ENCODE measurements around the gene GSTM2.
"Not testable (repeated sequence)": the region's sequence is repeated elsewhere in the genome, so short reads cannot be mapped to it uniquely, and the experiment has no call there.

Gene GSTM2

DNA sequence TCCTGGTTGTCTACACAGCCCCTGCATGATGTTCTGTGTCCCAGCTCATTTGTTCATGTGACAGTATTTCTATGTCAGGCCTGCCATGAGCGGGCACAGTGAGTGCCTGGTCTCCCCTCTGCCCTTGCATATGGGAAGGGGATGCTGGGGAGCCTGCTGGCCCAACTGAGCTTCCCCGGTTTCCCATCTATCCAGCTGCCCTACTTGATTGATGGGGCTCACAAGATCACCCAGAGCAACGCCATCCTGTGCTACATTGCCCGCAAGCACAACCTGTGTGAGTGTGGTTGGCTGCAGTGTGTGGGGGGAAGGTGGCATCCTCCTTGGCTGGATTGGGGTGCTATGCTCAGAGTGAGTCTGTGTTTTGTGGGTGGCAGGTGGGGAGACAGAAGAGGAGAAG lies 10.5 kb upstream of the GSTM2 start:
- Histone ChIP-seq H3K27ac (ENCODE audit: low read length) (no peak overlapping the region), H3K9ac (ENCODE audit: low read depth, low read length) (no peak overlapping the region), H3K4me3 (ENCODE audit: low read length) (no peak overlapping the region), H3K9me3 (ENCODE audit: insufficient read depth, low read depth, low read length) (no peaks in the 10 kb centered on the region), H3K36me3 (ENCODE audit: insufficient read depth, low read depth, low read length) (no peaks in the 10 kb centered on the region), H3K27me3 (ENCODE audit: insufficient read depth, low read length) (peaks cover 28% of the 10 kb centered on the region), H3K4me1 (ENCODE audit: insufficient read depth, low read length) (no peaks in the 10 kb centered on the region)

DNA sequence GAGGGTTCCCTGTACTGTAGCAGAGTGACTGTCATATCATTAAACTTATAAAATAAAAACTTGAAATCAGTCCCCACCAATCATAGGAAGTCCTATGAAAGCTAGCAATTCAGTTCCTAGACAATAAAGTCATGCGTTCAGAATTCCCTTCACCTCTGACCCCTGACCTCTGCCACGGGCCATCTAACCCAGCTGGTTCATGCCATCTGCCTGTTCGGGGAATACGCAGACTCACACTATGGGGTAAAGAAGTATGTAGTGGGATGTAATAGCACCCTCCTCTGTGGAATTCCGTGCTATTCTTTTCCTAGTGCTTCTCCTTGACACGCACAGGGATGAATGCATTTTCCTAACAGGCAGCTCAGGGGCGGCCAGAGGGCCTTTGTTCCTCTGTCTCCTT lies 9.9 kb upstream of the GSTM2 start:
- Histone ChIP-seq H3K36me3 (ENCODE audit: insufficient read depth, low read depth, low read length) (no peaks in the 10 kb centered on the region), H3K9ac (ENCODE audit: low read depth, low read length) (no peak overlapping the region), H3K4me3 (ENCODE audit: low read length) (no peak overlapping the region), H3K27me3 (ENCODE audit: insufficient read depth, low read length) (peaks cover 24% of the 10 kb centered on the region), H3K4me1 (ENCODE audit: insufficient read depth, low read length) (no peaks in the 10 kb centered on the region), H3K27ac (ENCODE audit: low read length) (no peak overlapping the region), H3K9me3 (ENCODE audit: insufficient read depth, low read depth, low read length) (no peaks in the 10 kb centered on the region)

DNA sequence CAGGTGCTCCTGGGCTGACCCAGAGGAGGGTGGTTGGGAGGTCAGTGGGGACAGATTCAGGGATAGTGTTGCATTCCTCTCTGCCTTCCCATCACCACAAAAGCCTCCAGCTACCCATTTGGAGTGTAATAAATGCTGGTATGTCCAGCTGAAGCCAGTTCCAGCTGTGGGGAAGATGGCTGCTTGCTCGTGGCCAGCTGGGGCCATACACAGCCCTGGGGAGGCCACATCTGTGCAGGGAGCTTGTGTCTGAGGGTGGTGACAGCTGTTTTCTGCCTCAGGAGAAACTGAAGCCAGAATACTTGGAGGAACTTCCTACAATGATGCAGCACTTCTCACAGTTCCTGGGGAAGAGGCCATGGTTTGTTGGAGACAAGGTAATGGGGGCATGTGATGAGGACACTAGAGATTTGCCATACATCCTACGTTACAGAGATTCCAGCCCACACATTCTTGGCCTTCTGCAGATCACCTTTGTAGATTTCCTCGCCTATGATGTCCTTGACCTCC lies 9.3 kb upstream of the GSTM2 start:
- Histone ChIP-seq H3K4me3 (ENCODE audit: low read length) (no peak overlapping the region), H3K9ac (ENCODE audit: low read depth, low read length) (no peak overlapping the region), H3K27ac (ENCODE audit: low read length) (no peak overlapping the region), H3K9me3 (ENCODE audit: insufficient read depth, low read depth, low read length) (no peaks in the 10 kb centered on the region), H3K27me3 (ENCODE audit: insufficient read depth, low read length) (peaks cover 18% of the 10 kb centered on the region), H3K4me1 (ENCODE audit: insufficient read depth, low read length) (no peaks in the 10 kb centered on the region), H3K36me3 (ENCODE audit: insufficient read depth, low read depth, low read length) (no peaks in the 10 kb centered on the region)

DNA sequence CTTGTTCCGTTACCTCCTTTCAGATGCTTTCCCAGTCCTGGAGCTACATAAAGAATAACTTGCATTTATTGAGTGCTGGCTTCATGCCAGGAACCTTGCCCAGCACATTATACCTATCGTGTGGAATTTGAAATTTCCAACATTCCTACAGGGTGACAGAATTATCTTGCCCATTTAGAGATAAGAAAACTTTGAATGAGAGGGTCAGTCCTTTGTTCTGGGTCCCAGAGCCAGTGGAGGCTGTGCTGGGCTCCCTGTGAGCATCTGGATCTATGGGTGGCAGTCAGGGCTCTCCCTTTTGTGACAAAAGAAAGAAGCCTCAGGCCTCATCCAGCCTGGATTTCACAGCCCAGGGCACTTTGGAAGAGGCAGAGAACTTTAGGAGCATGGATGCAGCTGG lies 8.7 kb upstream of the GSTM2 start:
- no peaks in the 10 kb centered on the region for H3K4me1 ChIP-seq (ENCODE audit: insufficient read depth, low read length)
- H3K4me3 ChIP-seq (ENCODE audit: low read length): no peak overlapping the region
- H3K36me3 ChIP-seq (ENCODE audit: insufficient read depth, low read depth, low read length): no peaks in the 10 kb centered on the region
- peaks cover 15% of the 10 kb centered on the region for H3K27me3 ChIP-seq (ENCODE audit: insufficient read depth, low read length)
- no peak overlapping the region for H3K9ac ChIP-seq (ENCODE audit: low read depth, low read length)
- no peaks in the 10 kb centered on the region for H3K9me3 ChIP-seq (ENCODE audit: insufficient read depth, low read depth, low read length)
- no peak overlapping the region for H3K27ac ChIP-seq (ENCODE audit: low read length)

DNA sequence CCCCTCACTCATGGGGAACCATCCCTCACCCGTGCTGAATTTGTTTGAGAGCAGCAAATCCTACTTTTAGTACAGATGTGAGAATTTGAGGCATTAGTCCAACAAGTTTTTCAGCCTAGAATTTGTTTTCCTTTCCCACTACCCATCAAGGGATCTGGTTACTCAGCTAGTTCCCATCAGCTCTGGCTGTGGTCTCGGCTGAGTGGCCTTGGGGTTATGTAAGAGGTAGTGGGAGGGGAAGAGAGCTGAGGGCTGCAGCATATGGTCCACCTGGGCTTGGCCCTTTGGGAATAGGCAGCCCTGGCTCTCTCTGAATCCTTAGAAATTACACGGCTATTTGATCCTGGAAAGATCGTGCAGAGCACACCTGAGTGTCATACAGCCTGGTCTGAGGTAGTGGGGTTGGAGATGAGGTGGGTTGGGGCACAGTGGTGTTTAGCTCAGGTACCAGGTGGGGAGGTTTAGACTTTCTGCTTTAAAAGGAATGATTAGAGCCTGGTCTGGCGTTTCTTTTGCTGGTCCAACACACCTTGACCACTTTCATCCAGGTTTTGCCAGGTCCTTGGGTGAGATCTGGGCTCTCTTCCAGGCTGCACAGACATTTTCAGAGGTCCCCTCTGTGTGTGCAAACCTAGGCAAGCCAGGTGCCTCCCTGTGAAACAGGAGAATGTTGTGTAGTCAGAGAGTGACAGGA lies 7.7 kb upstream of the GSTM2 start:
- no peak overlapping the region for H3K9ac ChIP-seq (ENCODE audit: low read depth, low read length)
- H3K9me3 ChIP-seq (ENCODE audit: insufficient read depth, low read depth, low read length): no peaks in the 10 kb centered on the region
- no peaks in the 10 kb centered on the region for H3K4me1 ChIP-seq (ENCODE audit: insufficient read depth, low read length)
- H3K27ac ChIP-seq (ENCODE audit: low read length): no peak overlapping the region
- no peak overlapping the region for H3K4me3 ChIP-seq (ENCODE audit: low read length)
- H3K36me3 ChIP-seq (ENCODE audit: insufficient read depth, low read depth, low read length): no peaks in the 10 kb centered on the region
- peaks cover 5% of the 10 kb centered on the region; the same call in 1 of the 2 replicates for H3K27me3 ChIP-seq (ENCODE audit: insufficient read depth, low read length)

DNA sequence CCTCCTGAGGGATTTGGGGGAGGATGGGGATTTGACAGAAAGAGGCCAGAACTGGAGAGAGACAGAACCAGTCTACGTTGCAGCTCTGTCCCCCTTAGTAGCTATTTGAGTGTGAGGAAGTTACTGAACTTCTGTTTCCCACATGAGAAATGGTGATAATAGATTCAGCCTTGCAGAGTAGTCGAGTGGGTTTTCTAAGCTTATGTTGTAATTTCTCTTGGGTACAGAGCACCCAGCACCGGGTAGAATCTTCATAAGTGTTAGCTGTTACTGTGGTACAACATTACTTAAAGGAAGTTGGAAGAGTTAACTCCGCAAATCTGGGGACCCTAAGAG lies 7.2 kb upstream of the GSTM2 start:
- not testable (repeated sequence) for H3K27me3 ChIP-seq (ENCODE audit: insufficient read depth, low read length); H3K9ac ChIP-seq (ENCODE audit: low read depth, low read length); H3K36me3 ChIP-seq (ENCODE audit: insufficient read depth, low read depth, low read length); H3K4me3 ChIP-seq (ENCODE audit: low read length); H3K9me3 ChIP-seq (ENCODE audit: insufficient read depth, low read depth, low read length); H3K27ac ChIP-seq (ENCODE audit: low read length); H3K4me1 ChIP-seq (ENCODE audit: insufficient read depth, low read length)

DNA sequence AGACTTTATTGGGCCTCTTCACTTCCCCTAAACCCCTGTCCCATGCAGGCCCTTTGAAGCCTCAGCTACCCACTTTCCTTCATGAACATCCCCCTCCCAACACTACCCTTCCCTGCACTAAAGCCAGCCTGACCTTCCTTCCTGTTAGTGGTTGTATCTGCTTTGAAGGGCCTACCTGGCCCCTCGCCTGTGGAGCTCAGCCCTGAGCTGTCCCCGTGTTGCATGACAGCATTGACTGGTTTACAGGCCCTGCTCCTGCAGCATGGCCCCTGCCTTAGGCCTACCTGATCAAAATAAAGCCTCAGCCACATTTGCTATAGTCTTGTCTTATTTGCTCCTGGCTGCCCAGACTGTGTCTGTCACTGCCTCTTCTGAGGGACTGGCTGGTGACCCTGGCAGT lies 6.5 kb upstream of the GSTM2 start:
- Histone ChIP-seq H3K27me3 (ENCODE audit: insufficient read depth, low read length) (no peaks in the 10 kb centered on the region), H3K9ac (ENCODE audit: low read depth, low read length) (no peak overlapping the region), H3K4me3 (ENCODE audit: low read length) (no peak overlapping the region), H3K4me1 (ENCODE audit: insufficient read depth, low read length) (no peaks in the 10 kb centered on the region), H3K36me3 (ENCODE audit: insufficient read depth, low read depth, low read length) (no peaks in the 10 kb centered on the region), H3K27ac (ENCODE audit: low read length) (no peak overlapping the region), H3K9me3 (ENCODE audit: insufficient read depth, low read depth, low read length) (no peaks in the 10 kb centered on the region)

DNA sequence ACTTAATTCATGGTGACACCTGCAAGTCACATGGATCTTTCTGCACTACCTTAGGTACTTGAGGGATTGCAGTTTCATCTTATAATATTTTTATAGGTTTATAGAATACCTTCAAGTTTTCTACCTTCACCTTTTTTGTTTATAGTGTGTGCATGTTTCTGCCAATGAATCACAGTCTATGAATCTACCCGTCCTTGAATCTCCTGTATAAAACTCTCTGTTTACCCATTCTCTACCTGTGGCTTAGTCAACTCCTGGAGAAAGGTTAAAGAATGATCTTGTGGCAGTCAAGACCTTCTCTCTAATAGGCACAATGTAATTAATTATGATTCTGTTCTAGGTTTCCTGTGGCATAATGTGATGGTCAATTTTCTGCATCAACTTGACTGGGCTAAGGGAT lies 3.2 kb upstream of the GSTM2 start:
- H3K9me3 ChIP-seq (ENCODE audit: insufficient read depth, low read depth, low read length): no peaks in the 10 kb centered on the region
- H3K4me3 ChIP-seq (ENCODE audit: low read length): no peak overlapping the region
- no peaks in the 10 kb centered on the region for H3K36me3 ChIP-seq (ENCODE audit: insufficient read depth, low read depth, low read length)
- H3K9ac ChIP-seq (ENCODE audit: low read depth, low read length): no peak overlapping the region
- H3K27me3 ChIP-seq (ENCODE audit: insufficient read depth, low read length): no peaks in the 10 kb centered on the region
- H3K27ac ChIP-seq (ENCODE audit: low read length): no peak overlapping the region
- H3K4me1 ChIP-seq (ENCODE audit: insufficient read depth, low read length): no peaks in the 10 kb centered on the region

DNA sequence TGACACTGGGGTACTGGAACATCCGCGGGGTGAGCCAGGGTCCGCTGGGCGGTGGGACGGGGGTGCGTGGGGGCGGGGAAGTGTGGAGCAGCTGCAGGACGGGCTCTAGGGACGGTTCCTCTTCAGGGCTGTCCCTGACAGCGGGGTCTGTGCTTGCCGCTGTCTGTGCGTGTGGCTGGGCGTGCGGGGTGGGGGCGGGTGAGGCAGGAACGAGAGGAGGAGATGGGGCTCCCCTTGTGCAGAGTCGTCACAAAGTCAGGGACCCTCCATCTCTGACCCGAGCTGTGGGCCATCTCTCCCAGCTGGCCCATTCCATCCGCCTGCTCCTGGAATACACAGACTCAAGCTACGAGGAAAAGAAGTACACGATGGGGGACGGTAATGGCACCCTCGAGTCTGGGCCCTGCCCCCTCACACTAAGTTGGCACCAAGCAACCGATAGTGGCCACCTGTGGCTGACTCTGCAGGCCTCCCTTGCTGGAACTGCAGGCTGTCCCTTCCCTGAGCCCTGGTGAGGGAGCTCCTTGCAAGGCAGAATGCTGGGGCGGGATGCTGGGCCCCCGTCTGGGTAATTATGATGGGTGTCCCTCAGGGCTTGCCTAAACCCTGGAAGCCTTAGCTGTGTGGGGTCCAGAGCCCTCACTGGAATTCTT lies 392 bp downstream of the GSTM2 start:
- Histone ChIP-seq H3K36me3 (ENCODE audit: insufficient read depth, low read depth, low read length) (no peaks in the 10 kb centered on the region), H3K27ac (ENCODE audit: low read length) (no peak overlapping the region), H3K4me3 (ENCODE audit: low read length) (peak overlapping the region; percentile 60; the same call in 1 of the 2 replicates)

DNA sequence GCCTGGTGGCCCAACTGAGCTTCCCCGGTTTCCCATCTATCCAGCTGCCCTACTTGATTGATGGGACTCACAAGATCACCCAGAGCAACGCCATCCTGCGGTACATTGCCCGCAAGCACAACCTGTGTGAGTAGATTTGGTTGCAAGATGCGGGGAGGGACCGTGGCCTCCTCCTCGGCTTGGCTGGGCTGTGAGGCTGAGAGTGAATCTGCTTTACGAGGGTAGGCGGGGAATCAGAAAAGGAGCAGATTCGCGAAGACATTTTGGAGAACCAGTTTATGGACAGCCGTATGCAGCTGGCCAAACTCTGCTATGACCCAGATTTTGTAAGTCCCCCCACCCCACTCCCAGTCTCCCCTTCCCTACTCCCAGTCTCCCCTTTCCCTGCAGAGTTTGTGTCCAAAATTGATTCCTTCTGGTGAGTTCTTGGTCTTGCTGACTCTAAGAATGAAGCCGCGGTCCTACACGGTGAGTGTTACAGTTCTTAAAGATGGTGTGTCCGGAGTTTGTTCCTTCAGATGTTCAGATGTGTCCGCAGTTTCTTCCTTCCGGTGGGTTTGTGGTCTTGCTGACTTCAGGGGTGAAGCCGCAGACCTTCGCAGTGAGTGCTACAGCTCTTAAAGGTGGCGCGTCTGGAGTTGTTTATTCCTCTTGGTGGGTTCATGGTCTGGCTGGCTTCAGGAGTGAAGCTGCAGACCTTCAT lies 1.5 kb downstream of the GSTM2 start:
- Histone ChIP-seq H3K9ac (ENCODE audit: low read depth, low read length) (no peak overlapping the region), H3K4me3 (ENCODE audit: low read length) (no peak overlapping the region), H3K9me3 (ENCODE audit: insufficient read depth, low read depth, low read length) (no peaks in the 10 kb centered on the region), H3K4me1 (ENCODE audit: insufficient read depth, low read length) (no peaks in the 10 kb centered on the region), H3K36me3 (ENCODE audit: insufficient read depth, low read depth, low read length) (no peaks in the 10 kb centered on the region), H3K27ac (ENCODE audit: low read length) (no peak overlapping the region), H3K27me3 (ENCODE audit: insufficient read depth, low read length) (no peaks in the 10 kb centered on the region)

More for the DNA sequence above, 392 bp downstream of the GSTM2 start:
- Histone ChIP-seq H3K9me3 (ENCODE audit: insufficient read depth, low read depth, low read length) (no peaks in the 10 kb centered on the region), H3K4me1 (ENCODE audit: insufficient read depth, low read length) (no peaks in the 10 kb centered on the region), H3K9ac (ENCODE audit: low read depth, low read length) (no peak overlapping the region), H3K27me3 (ENCODE audit: insufficient read depth, low read length) (no peaks in the 10 kb centered on the region)

DNA sequence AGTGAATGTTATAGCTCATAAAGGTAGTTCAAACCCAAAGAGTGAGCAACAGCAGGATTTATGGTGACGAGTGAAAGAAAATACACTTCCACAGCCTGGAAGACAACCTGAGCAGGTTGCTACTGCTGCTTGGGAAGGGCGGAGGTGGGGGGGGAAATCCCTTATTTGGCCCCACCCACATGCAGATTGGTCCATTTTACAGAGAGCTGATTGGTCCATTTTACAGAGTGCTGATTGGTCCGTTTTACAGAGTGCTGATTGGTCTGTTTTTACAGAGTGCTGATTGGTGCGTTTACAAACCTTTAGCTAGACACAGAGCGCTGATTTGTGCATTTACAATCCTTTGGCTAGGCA lies 2.1 kb downstream of the GSTM2 start:
- H3K9ac ChIP-seq (ENCODE audit: low read depth, low read length); H3K9me3 ChIP-seq (ENCODE audit: insufficient read depth, low read depth, low read length); H3K4me3 ChIP-seq (ENCODE audit: low read length); H3K27me3 ChIP-seq (ENCODE audit: insufficient read depth, low read length); H3K4me1 ChIP-seq (ENCODE audit: insufficient read depth, low read length); H3K27ac ChIP-seq (ENCODE audit: low read length); H3K36me3 ChIP-seq (ENCODE audit: insufficient read depth, low read depth, low read length): not testable (repeated sequence)

DNA sequence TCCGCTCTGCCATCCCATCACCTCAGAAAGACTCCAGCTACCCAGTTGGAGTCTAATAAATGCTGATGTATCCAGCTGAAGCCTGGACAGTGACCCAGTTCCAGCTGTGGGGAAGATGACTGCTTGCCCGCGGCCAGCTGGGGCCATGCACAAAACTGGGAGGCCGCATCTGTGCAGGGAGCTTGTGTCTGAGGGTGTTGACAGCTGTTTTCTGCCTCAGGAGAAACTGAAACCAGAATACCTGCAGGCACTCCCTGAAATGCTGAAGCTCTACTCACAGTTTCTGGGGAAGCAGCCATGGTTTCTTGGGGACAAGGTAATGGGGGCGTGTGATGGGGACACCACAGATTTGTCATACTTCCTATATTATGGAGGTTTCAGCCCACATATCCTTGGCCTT lies 3.2 kb downstream of the GSTM2 start:
- Histone ChIP-seq H3K36me3 (ENCODE audit: insufficient read depth, low read depth, low read length) (no peaks in the 10 kb centered on the region), H3K9me3 (ENCODE audit: insufficient read depth, low read depth, low read length) (no peaks in the 10 kb centered on the region), H3K27ac (ENCODE audit: low read length) (no peak overlapping the region), H3K4me3 (ENCODE audit: low read length) (no peak overlapping the region), H3K4me1 (ENCODE audit: insufficient read depth, low read length) (no peaks in the 10 kb centered on the region), H3K9ac (ENCODE audit: low read depth, low read length) (no peak overlapping the region), H3K27me3 (ENCODE audit: insufficient read depth, low read length) (no peaks in the 10 kb centered on the region)
